SK-N-DZ (cell line): Measurements from ENCODE around the gene OR2D2.
"Not testable (repeated sequence)": the region's sequence is repeated elsewhere in the genome, so short reads cannot be mapped to it uniquely, and the experiment has no call there.

Experiments
- DNase-seq: peaks from one replicate; pipeline ENCODE4 v3.0.0-alpha.2; 2015; ENCODE audit warnings: low spot score

OR2D2 gene

GRCh38 chr11:6882751-6883150, 9.5 kb downstream of the OR2D2 start:
- no peak for DNase-seq

GRCh38 chr11:6876914-6877313, 15.4 kb downstream of the OR2D2 start:
- no peak for DNase-seq

DNA sequence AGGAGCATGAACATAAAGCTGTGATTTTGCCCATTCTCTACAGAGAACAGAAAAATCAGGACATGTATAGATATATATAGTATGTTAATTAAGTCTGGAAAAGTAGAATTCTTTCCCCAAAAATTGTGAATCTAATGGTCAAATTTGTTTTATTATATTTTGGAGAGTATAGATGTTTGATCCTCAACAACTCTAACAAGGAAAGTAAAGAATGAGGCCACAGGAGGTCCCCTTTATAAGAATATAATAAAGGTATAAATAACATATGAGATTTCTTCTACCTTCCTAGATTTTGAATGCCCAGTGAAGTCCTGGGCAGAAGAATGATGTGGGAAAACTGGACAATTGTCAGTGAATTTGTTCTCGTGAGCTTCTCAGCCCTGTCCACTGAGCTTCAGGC, 16.0 kb downstream of the OR2D2 start, which contains the start of gene OR10A4:
OR10A4 (plus strand) TSS at position 301 of the 400 bp plus-strand sequence; CDS start at position 324, 23 bp downstream.
- no peak for DNase-seq

- DNase-seq = no peak
These were observed 16.5 kb downstream of the OR2D2 start for GRCh38 chr11:6875761-6876160.

DNA sequence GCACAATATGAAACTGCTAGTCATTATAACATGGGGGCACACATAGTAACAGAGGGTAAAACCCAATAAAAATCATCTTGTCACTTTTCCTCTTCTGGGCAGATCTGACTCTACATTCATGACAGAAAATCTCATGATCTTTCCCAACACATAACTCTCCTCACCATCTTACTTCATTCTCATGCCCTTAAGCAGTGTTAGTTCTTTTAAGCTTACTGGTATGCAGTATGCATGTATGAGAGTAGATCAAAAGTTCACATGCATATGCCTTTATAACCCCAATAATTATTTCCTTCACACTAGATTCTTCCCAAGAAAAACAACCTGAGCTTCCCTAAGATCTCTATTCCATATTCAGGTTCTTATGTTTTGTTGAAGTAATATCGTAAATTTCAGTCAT, 21.0 kb downstream of the OR2D2 start:
- DNase-seq = no peak

DNA sequence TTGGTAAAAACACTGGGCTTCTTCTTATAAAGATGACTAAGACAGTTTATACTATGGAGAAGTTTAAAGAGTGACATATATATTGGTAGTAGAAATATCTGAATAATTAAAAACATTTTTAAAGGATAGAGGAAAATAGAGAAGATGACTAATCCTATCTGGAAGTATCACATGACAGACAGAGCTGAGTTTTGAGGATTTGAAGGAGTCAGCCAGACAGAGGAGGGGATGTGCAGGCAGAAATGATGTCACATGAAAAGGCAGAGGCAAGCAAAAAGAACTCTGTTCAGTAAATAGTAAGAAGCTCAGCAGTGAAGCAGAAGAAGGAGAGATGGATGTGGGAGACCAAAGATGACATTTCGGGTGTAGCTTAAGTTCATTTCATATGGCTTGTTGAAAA, 27.9 kb downstream of the OR2D2 start:
- no peak for DNase-seq

- no peak for DNase-seq
These were observed 29.3 kb downstream of the OR2D2 start, which contains the start of gene OR10A2 for GRCh38 chr11:6862961-6863360. Gene OR10A2, plus strand, starts transcription at chr11:6863057. Its CDS starts 6,698 bp downstream, at chr11:6869755.

DNA sequence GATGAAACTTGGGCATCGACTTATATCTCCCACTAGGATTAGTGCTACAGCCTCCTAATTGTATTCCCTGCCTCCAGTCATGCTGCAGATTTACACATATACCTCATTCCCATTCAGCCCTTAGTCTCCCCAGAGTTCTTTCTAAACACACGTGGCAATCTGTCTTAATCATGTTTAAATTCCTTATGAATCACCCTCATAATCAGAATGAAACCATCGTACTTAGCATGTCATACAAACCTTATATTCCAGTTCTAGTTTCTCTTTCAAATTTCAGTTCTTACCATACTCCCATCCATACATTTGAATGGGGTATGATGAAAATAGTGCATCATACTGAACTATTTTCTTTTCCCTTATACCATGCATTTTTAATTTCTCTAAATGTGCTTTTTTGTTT, 35.4 kb downstream of the OR2D2 start:
- no peak for DNase-seq

GRCh38 chr11:6855971-6856541, 36.2 kb downstream of the OR2D2 start:
- no peak for DNase-seq

GRCh38 chr11:6854801-6855200, 37.5 kb downstream of the OR2D2 start:
- DNase-seq = not testable (repeated sequence)

DNA sequence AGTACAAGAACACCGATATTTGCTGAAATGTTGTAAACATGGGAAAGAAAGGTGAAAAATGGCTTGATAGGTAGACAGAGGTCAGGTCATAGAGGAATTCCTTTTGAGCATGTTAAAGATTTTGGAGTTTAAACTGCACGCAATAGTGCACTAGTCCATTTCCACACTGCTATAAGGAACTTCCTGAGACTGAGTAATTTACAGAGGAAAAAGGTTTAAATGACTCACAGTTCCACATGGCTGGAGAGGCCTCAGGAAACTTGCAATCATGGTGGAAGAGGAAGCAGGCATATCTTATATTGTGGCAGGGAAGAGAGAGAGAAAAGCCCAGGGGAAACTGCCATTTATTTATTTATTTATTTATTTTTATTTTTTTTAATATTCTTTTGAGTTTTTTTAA, 41.8 kb downstream of the OR2D2 start:
- no peak for DNase-seq

DNA sequence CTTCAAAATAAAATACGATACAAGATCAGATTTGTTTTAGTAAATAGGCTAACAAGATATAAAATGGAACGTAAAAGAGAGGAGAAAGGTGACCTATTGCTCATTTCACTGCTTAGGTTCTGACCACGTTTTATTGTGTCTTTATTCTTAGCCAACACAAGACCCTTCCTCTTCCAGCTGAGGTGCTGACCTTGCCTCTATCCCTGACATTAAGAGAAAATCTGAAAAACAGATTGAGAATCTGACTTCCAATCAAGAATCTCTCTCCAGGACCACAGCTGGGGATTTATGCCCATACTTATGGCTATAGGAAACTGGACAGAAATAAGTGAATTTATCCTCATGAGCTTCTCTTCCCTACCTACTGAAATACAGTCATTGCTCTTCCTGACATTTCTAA, 46.9 kb downstream of the OR2D2 start, which contains the start of gene OR10A5:
OR10A5 (plus strand) TSS at position 301 of the 400 bp plus-strand sequence; CDS start at position 301, 0 bp downstream.
- DNase-seq = no peak

GRCh38 chr11:6844356-6844755, 47.9 kb downstream of the OR2D2 start:
- no peak for DNase-seq

DNA sequence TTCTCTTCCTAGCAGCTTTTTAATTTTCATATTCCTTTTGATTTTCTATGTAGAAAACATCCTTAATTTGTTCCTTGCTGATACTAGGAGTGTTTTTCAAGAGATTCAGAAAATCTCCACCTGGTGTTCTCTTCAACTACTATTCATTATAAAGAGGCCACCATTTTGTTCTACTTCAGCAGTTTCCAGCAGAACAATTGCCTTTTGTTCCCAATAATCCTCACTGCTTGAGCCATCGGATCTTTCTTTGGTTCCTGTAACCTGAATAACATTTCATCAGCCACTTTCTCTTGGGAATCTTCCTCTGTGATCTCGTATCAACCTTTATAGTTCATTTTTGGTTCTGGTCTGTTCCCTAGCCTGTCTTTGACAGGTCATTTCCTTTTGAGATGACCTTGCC, 48.6 kb downstream of the OR2D2 start:
- no peak for DNase-seq

- no peak for DNase-seq
These were observed 50.6 kb downstream of the OR2D2 start for GRCh38 chr11:6841694-6842093.
